ENCODE data around the gene KRTAP4-9. TPM values are rescaled to one million over a fixed set of nuclear protein-coding genes. Genes with fewer than 3 reads are reported as not detected.
"Not testable (repeated sequence)": the region's sequence is repeated elsewhere in the genome, so short reads cannot be mapped to it uniquely, and the experiment has no call there.

The KRTAP4-9 gene
- total RNA-seq, 1 experiment from 2014 or later, result not detected

DNA sequence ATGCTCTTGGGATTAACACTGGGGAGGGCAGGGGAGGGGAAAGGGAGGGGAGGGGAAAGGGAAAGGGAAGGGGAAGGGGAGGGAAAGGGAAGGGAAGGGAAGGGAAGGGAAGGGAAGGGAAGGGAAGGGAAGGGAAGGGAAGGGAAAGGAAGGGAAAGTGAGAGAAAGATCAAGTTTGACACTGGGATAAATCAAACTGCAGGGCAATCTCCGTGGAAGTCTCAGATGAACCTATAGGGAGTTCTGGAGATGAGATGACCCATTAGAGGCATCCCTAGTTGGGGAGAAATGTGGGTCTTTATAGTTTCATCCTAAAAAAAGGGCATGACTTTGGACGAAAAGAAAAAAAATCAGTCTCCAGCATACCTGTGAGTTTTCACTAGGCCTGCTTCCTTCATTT lies 16.6 kb downstream of the KRTAP4-9 start:
- BruUV-seq (replicated peaks), result no TSS peak
- DNase-seq, result no peak
- CTCF ChIA-PET, result no interaction called here
- TF ChIP-seq CTCF (IDR thresholded peaks at IDR 0.05; ENCODE audit: unreplicated experiment), result no peak
- intact Hi-C loops (cut with micrococcal nuclease; ENCODE audit: unreplicated experiment), result no loop called here
- no peaks in the 10 kb centered on the region for H3K36me3 Mint-ChIP-seq (ENCODE audit: insufficient read depth, unreplicated experiment)
- H3K27me3 Mint-ChIP-seq (ENCODE audit: unreplicated experiment), result no peaks in the 10 kb centered on the region
- peaks cover 6% of the 10 kb centered on the region for H3K9me3 Mint-ChIP-seq (ENCODE audit: low read depth, unreplicated experiment)
- H3K4me1 Mint-ChIP-seq (ENCODE audit: low read depth, unreplicated experiment), result peaks cover 18% of the 10 kb centered on the region
- no peak overlapping the region for H3K27ac Mint-ChIP-seq (ENCODE audit: unreplicated experiment)
- H3K4me3 Mint-ChIP-seq (ENCODE audit: low read depth, unreplicated experiment), result no peak overlapping the region

DNA sequence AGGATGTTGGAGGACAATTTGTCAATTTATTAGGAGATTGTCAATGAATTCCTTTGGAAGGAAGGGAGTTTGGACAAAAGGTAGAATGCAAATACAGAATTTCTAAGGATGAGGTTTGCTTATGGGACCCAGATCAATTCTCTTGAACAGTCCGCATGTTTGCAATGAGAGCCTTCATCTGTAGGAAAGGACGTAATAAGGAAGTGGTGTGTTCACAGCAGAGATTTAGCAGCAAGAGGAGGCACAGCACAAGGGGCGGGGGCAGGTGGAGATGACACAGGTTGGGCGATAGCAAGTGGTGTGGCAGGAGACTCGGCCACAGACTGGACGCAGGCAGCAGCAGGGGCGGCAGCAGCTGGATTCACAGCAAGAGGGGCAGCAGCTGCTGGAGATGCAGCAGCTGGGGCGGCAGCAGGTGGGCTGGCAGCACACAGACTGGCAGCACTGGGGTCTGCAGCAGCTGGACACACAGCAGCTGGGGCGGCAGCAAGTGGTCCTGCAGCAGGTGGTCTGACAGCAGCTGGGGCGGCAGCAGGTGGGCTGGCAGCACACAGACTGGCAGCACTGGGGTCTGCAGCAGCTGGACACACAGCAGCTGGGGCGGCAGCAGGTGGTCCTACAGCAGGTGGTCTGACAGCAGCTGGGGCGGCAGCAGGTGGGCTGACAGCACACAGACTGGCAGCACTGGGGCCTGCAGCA lies 18.3 kb downstream of the KRTAP4-9 start:
- DNase-seq; H3K4me3 Mint-ChIP-seq (ENCODE audit: low read depth, unreplicated experiment); intact Hi-C loops (cut with micrococcal nuclease; ENCODE audit: unreplicated experiment); H3K36me3 Mint-ChIP-seq (ENCODE audit: insufficient read depth, unreplicated experiment); H3K27me3 Mint-ChIP-seq (ENCODE audit: unreplicated experiment); BruUV-seq (replicated peaks); H3K27ac Mint-ChIP-seq (ENCODE audit: unreplicated experiment); H3K9me3 Mint-ChIP-seq (ENCODE audit: low read depth, unreplicated experiment): not testable (repeated sequence)
- peaks cover 14% of the 10 kb centered on the region for H3K4me1 Mint-ChIP-seq (ENCODE audit: low read depth, unreplicated experiment)
- CTCF ChIA-PET, result interaction anchor here (0.8 kb wide), 1 partner anchor 445 kb away, joined by 3 read pairs; no protein-coding TSS in a partner anchor

GRCh38 chr17:41123991-41124371 lies 18.8 kb downstream of the KRTAP4-9 start, which contains the start of gene KRTAP4-12:
KRTAP4-12 (minus strand) TSS chr17:41124182; CDS start chr17:41124122, 60 bp downstream.
- H3K9me3 Mint-ChIP-seq (ENCODE audit: low read depth, unreplicated experiment); intact Hi-C loops (cut with micrococcal nuclease; ENCODE audit: unreplicated experiment); H3K36me3 Mint-ChIP-seq (ENCODE audit: insufficient read depth, unreplicated experiment); DNase-seq; H3K27ac Mint-ChIP-seq (ENCODE audit: unreplicated experiment); H3K4me3 Mint-ChIP-seq (ENCODE audit: low read depth, unreplicated experiment); H3K27me3 Mint-ChIP-seq (ENCODE audit: unreplicated experiment); BruUV-seq (replicated peaks): not testable (repeated sequence)
- peaks cover 10% of the 10 kb centered on the region for H3K4me1 Mint-ChIP-seq (ENCODE audit: low read depth, unreplicated experiment)
- CTCF ChIA-PET, result interaction anchor here (0.8 kb wide), 1 partner anchor 444 kb away, joined by 3 read pairs; no protein-coding TSS in a partner anchor

DNA sequence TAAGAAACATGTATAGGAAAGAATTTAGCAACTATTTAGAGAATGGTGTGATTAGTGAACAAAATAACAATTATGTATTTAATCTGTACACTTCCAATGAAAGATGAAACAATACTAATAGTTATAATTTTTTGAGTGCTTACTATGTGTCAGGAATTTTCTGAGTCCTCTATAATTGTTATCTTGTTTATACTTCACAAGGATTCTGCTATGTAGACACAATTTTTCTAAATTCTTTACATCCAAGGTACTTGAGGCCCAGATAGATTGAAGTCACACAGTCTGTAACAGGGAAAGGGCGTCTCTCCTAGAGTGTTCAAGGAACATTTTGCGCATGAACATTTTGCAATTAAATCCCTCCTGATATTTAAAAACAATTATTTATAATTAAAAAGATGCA lies 19.9 kb downstream of the KRTAP4-9 start:
- no peak overlapping the region for H3K4me3 Mint-ChIP-seq (ENCODE audit: low read depth, unreplicated experiment)
- H3K9me3 Mint-ChIP-seq (ENCODE audit: low read depth, unreplicated experiment), result peaks cover 6% of the 10 kb centered on the region
- no peaks in the 10 kb centered on the region for H3K36me3 Mint-ChIP-seq (ENCODE audit: insufficient read depth, unreplicated experiment)
- no peak overlapping the region for H3K27ac Mint-ChIP-seq (ENCODE audit: unreplicated experiment)
- TF ChIP-seq CTCF (IDR thresholded peaks at IDR 0.05; ENCODE audit: unreplicated experiment), result no peak
- intact Hi-C loops (cut with micrococcal nuclease; ENCODE audit: unreplicated experiment), result no loop called here
- no TSS peak for BruUV-seq (replicated peaks)
- CTCF ChIA-PET, result interaction anchor here (0.6 kb wide), 1 partner anchor 176 kb away, joined by 4 read pairs; no protein-coding TSS in a partner anchor
- no peaks in the 10 kb centered on the region for H3K27me3 Mint-ChIP-seq (ENCODE audit: unreplicated experiment)
- no peak for DNase-seq
- H3K4me1 Mint-ChIP-seq (ENCODE audit: low read depth, unreplicated experiment), result peaks cover 14% of the 10 kb centered on the region

- intact Hi-C loops (cut with micrococcal nuclease; ENCODE audit: unreplicated experiment), result no loop called here
- BruUV-seq (replicated peaks), result no TSS peak
- no peaks in the 10 kb centered on the region for H3K36me3 Mint-ChIP-seq (ENCODE audit: insufficient read depth, unreplicated experiment)
- no peak for TF ChIP-seq CTCF (IDR thresholded peaks at IDR 0.05; ENCODE audit: unreplicated experiment)
- H3K4me1 Mint-ChIP-seq (ENCODE audit: low read depth, unreplicated experiment), result peaks cover 27% of the 10 kb centered on the region
- H3K9me3 Mint-ChIP-seq (ENCODE audit: low read depth, unreplicated experiment), result peaks cover 6% of the 10 kb centered on the region
- no peak overlapping the region for H3K27ac Mint-ChIP-seq (ENCODE audit: unreplicated experiment)
- no peaks in the 10 kb centered on the region for H3K27me3 Mint-ChIP-seq (ENCODE audit: unreplicated experiment)
- no peak overlapping the region for H3K4me3 Mint-ChIP-seq (ENCODE audit: low read depth, unreplicated experiment)
- CTCF ChIA-PET, result interaction anchor here (0.6 kb wide), 1 partner anchor 38 kb away, joined by 3 read pairs; no protein-coding TSS in a partner anchor
- DNase-seq, result no peak
Measured at GRCh38 chr17:41126412-41126811, 21.2 kb downstream of the KRTAP4-9 start.
